Non-pigmented ciliary epithelial cell (primary cell): ENCODE data around the gene ZNF385C.
"Not testable (repeated sequence)": the region's sequence is repeated elsewhere in the genome, so short reads cannot be mapped to it uniquely, and the experiment has no call there.

Experiments
- DNase-seq: peaks from one replicate; pipeline ENCODE4 v3.0.0-alpha.2; 2010; ENCODE audit warnings: low read depth

Gene ZNF385C

DNA sequence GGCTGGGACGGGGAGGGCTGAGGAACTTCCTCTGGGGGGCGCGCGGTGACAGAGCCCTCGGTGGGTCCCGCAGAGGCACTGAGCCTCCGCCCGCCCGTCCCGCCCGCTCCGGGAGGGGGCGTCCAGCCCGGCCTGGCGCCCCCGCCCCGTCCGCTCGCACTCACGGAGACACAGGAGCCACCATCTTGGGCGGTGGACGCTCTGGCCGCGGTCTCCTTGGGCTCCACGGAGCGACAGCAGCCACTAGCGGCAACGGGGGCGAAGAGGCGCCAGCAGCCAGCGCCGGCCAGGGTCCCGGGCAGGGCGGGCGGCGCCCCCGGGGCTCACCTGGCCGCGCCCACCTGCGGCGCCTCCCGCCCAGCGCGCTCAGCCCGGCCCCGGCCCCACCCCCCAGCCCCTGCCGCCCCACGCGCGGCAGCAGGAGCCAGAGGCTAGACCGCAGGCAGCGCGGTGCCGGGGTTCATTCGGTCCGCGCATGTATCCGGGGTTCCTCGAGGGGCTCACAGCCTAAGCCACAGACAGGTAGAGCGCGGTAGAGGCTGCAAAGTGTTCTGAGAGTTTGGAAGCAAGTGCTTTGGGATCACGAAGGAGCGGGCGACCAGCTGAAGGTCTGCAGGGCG, 47.8 kb downstream of the ZNF385C start, which contains the start of gene C17orf113:
TSS of gene C17orf113 (minus strand) at position 209 of the 620 bp plus-strand sequence. CDS start 7,225 bp downstream, outside the sequence.
- DNase-seq = no peak

DNA sequence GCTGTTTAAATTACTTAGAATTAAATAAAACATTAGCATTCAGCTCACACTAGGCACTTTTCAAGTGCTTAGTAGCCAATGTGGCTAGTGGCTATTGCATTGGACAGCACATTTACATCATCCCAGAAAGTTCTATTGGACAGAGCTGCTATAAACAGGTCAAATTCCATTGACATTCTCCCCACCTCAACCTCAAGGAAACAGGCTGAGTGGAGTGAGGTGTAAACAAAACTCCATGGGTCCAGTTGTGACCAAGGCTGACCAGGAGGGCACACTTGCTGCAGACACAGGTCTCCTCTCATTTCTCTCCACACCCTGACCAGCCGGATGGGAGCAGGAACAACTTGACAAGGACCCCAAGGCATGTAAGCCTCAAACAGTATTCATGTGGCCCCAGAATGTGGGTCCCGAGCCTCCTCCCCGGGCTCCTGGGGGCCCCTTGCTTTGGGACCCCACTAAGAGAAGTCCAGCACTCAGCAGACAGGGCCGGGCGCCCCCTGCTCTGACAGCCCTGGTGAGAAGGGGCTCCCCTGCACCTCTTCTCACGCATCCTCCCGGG, 48.4 kb downstream of the ZNF385C start:
- no peak for DNase-seq

DNA sequence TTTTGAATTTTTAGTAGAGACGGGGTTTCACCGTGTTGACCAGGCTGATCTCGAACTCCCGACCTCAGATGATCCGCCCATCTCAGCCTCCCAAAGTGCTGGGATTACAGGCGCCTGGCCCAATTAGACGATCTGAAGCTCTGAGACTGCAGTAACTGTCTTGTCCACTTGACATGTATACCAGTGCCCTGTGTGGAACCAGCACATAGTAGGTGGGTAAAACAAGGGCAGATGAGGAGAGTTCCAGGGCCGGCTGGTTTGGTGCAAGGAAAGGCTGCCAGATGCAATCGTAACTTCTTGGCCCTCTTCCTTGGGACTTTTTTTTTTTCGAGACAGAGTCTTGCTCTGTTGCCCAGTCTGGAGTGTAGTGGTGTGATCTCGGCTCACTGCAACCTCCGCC, 50.9 kb downstream of the ZNF385C start:
- DNase-seq = no peak

DNA sequence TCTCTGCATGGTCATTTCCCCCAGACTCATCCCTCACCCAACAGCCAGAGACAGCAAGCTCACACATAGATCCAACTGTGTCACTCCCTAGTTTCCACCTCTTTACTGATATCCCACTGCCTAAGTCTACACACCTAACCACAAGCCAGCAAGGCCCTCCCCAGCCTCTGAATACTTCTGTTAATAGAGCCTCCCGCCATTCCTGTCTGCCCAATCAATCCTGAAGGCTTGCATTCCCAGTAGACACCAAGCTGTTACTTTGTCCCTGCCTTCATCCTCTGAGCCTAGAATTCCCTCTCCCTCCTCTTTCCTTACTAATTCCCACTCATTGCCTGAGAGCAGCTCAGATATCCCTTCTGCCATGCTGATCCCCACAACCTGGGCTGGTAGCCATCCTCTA, 52.6 kb downstream of the ZNF385C start:
- no peak for DNase-seq

DNA sequence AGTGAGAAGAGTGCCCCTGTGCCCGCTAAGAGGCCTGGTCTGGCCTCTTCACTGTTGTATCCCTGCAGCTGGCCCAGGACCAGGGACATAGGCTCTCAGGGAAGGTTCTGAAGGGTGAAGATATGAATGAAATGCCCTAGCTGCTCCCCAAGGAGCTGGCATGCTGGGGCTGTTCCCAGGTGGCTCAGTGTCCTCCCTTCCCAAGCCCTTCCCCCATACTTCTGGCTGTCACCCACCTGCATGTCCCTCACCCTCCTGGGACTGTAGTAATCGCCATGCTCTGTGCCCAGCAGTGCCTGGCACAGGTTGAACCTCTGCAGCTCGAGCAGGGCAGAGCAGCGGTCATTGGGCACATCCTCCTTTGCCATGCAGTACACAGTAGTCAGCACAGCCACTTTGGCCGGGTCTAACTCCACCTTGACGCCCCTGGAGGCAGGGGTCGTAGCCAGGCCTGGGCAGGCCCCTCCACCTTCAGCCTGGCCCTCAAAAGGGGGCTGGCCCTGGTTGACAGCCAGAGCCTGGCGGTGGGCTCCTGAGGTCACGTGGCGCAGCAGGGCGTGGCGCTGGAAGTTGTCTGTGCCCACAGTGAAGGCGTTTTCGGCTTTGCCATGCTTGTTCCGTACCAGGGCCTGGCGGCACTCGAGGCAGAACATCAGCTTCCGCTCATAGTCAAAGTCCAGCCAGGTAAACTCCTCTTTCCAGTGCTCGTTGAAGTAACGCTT, 55.5 kb downstream of the ZNF385C start:
- DNase-seq = no peak

DNA sequence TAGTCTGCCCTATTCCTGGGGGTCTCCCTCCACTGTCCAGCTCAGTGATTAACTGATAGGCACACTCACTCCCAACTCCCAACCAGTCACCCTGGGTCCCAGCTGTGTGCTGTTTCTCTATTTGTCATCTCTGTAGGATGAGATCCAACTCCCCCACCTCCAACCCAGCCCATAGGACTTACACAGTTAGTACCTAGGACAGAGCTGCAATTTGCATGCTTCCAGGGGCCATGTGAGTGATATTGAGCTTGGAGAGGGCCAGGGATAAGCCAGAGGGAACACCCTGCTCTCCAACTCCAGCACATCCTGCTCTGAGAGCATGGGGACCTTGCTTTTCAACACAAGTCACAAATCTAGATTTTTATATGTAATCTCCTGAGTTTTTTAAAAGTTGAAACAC, 56.7 kb downstream of the ZNF385C start:
- DNase-seq = no peak

DNA sequence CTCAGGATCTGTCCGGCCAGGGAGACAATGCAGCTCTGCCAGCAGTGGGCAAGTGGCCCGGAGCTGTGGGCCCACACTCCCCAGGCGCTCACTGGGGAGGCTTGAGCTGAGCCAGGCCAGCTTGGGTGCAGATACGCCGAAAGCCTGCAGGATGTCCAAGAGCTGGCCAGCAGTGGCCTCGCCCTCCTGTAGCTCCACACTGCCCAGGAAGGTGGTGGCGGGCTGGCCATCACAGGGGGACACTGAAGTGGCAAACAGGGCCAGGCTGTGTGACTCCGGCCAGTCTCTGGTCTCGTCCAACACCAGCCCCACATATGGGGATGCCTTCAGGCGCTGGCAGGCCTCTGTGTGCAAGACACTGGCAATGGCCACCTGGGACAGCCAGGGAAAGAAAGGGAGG, 57.5 kb downstream of the ZNF385C start:
- DNase-seq = no peak

DNA sequence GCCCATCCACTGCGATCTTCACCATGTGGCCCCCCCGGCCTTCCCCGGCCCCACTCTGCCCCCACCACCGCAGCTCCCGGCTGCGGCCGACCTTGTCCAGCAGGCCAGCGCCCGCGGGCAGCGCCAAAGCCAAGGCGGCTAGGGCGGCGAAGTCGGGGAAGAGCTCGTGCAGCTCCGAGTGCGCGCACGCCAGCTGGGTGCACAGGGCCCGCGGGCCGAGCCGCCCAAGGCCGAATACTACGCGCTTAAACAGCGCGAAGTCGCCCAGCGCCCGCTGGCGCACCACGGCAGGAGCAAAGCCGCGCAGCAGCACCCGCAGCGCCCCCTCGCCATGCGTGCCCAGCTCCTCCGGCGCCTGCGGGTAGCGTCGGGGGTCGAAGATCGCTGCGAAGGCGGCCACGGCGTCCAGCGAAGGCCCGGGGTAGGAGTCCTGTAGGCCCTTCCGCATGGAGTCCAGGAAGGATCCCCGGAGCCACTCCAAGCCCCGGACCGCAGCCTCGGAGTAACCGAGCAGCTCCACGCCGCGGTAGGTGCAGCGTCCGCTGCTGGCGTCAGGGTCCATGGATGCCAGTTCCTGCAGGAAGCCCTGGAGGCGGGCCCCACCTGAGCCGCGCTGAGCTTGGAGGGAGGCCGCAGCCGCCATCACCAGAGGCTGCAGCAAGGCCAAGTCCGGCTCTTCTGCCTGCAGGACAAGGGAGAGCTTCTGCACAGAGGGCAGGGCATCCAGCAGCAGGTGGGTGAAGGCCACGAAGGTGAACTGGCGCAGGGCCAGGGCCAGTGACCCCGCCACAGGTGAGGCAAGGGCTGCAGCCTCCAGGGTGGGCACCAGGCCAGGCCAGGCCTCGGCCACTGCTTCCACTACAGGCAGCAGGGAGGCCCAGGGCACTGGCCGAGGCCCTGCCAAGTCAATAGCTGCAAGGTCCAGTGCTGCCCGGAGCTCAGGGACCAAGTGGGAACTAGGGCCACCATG, 58.2 kb downstream of the ZNF385C start:
- DNase-seq = no peak

DNA sequence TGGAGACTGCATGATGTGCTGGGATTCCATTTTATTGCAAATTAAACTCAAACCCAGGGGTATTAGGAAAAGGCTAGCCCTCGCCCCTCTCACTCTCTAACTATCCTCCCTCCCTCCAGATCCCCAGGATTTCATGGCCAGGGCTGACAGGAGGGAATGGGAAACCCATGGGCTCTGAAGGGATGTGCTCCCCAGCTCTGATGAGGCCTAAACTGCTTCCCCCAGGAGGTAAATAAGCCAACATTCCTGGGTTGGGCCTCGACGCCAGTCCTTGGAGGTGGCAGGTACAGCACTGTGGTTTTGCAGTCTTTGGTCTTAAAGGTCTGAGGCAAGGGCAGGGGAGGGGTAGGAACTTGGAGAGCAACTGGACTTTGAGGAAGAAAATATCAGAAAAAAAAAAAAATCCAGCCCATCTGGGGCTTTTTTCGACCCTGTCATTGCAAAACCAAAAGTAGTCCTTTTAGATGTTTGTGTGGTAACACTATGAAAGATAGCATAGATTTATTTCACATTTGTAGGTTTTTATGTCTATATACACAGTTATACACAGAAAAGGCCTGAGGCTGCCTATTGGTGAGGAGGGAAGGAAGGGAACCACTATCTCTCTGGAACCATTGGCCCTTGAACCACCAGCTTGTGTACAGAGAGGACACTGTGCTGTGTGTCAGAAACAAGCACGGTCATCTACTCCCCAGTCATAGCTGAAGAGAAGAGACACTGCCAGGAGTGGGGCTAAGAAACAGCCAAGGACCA, 59.9 kb downstream of the ZNF385C start:
- DNase-seq = no peak

DNA sequence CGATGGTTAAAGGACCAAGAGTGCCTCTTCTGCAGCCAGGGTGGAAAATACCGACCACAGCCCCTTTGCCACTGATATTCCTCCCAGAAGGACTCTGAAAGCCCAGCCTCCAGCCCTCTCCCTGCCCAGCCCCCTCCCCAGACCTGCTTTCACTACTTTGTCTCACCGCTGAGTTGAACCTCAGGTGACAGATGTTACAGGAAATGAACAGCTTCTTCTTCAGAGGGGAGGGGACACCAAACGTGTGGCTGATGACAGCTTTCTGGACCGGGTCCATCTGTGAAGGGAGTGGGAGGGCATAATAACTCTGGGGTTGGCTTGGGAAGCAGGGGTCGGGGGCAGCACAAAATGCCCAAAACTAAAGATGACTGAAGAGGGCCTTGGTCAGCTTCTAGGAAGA, 64.2 kb downstream of the ZNF385C start:
- DNase-seq = no peak

DNA sequence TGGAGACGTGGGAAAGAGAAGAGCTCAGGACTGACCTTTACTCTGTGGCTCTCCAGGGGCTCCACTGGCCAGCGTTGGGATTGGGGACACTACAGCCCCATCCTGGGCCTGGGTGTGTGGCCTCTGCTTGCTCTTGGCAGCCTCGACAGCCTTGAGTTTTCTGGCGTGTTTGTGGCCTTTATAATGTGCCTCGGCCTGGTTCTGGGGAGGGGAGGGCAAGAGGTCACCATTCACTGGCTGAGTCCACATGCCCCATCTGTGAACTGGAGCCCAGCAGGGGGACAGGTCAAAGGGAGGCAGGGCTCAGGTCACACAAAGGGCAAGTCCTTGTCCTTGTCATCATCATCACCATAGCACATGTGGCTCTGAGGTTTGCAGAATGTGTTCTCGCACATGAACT, 66.7 kb downstream of the ZNF385C start:
- no peak for DNase-seq

DNA sequence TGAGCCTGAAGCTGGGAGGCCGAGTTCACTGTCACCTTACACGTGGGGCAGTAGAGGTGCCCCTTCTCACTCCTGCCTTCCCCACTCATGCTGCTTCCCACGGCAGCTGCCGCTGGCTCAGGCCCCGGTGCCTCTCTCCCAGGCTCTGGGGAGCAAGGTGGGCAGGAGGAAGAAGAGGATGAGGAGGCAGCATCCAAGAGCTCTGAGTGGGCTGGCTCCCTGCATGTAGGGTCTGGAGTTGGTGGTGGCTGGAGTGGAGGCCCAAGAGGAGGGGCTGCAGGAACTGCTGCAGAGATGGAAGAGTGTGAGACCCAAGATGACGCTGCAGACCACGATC, 69.5 kb downstream of the ZNF385C start:
- DNase-seq = no peak

DNA sequence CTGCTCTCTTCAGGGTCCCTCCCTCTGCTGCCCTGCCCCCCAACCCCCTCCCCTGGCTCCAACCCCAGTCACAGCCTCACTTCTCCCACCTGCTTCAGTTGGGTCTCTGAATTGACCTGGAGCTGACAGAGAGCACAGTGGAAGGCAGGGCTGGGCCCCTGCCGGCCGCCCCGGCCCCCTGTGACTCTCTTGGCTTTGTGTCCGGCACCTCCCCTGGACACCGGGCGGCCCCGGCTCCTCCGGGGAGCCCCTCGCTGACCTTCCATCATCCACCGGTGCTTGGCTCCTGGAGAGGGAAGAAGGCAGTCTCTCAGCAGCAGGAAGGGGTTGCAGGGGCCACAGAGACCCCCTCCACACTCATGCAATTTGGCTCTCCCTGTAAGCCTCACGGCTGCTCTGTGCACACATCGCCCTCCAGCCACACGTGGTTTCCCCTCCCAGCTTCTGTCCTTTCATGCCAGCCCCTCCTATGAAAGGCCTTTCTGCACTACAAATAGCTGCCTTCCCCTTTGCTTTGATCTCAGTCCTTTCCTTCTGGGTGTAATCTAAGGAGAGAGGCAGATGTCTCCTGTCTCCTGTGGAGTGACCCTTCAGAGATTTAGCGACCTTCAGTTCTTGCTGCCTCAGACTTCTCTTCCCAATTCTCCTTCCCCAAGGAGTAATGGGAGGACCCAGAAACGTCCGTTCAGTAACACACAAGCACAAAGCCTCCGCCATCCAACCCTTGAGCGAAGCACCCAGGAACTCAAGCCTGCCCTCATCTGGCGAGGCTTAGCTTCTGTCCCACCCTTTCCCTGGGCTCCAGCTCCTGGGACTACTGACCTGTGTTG, 70.1 kb downstream of the ZNF385C start:
- no peak for DNase-seq

DNA sequence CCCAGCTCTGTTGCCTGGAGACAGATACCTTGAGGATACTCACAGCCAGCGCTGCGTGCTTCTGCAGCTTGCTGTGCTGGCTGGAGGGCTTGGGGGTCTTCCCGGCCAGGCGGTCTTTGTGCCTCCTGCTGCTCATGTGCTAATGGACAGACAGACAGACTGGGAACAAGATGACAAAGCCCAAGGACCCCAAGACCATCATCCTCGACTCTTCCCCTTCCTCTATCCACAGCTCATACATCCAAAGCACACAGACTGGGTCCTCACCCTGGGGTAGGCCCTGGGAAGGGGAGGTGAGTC, 70.7 kb downstream of the ZNF385C start:
- DNase-seq = no peak

DNA sequence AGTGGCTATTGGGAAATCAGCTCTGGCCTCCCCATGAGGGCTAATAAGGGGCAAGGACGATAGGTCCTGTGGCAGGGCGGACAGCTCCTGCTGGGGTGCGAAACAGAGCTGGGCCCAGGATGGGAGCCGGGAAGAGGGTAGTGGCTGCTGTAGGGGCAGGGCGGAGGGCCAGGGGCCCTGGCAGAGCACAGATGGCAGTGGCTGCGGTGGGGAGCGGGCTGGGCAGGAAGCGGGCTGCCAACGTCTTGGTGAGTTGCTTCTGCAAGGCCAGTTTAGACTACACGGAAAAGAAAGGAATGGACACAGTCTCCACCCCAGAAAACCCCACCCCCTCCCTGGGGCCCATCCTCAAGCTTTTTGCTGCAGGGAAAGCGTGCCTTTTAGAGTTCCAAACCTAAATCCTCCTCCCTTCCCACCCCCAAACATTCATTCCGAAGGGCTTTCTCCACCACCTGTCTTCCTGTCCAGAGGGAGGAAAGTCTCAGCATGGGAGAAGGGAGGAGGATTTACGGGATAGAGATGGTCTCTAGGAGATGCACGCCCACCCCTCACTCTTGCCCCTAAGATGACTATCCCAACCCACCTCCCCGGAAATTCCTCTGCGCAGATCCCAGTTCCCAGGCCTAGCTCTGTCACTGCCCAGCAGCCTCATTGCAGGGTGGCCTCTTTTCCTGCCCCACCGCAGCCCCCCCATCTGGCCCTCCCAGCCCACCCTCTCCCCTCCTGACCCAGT, 71.2 kb downstream of the ZNF385C start:
- DNase-seq = no peak

DNA sequence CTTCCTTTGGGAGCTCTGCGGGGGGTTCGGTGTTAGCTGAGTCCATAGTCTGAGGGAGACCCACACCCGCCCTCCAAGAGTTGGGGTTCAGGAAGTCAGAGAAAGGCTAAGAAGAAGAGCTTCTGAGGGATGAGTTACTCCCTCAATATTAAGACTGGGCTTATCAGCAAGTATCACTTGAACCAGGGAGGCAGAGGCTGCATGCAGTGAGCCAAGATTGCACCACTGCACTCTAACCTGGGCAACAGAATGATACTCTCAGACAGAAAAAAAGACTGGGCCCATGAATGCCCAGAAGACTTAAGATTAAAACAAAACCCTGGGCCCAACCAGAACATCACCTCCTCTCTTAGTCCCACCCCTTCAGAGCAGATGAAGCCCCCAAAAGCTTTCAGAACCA, 72.3 kb downstream of the ZNF385C start:
- no peak for DNase-seq

DNA sequence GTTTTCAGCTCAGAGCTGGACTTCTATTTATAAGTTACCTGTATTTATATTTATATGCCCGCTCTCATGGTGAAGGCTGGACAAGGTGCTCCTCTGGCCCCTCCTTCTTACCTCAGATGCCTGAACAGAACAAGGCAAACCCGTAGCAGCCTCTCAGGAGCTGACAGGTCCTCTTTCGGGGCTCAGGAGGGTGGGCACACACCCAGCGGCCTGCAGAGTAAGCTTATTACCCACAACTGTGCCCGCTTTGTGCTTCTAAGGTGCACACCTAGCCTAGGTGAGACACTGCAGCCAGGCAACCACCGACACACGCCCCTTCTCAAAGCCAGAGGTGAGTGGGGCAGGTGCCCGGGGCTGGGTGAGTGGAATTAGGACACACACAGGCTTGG, 73.1 kb downstream of the ZNF385C start:
- no peak for DNase-seq

DNA sequence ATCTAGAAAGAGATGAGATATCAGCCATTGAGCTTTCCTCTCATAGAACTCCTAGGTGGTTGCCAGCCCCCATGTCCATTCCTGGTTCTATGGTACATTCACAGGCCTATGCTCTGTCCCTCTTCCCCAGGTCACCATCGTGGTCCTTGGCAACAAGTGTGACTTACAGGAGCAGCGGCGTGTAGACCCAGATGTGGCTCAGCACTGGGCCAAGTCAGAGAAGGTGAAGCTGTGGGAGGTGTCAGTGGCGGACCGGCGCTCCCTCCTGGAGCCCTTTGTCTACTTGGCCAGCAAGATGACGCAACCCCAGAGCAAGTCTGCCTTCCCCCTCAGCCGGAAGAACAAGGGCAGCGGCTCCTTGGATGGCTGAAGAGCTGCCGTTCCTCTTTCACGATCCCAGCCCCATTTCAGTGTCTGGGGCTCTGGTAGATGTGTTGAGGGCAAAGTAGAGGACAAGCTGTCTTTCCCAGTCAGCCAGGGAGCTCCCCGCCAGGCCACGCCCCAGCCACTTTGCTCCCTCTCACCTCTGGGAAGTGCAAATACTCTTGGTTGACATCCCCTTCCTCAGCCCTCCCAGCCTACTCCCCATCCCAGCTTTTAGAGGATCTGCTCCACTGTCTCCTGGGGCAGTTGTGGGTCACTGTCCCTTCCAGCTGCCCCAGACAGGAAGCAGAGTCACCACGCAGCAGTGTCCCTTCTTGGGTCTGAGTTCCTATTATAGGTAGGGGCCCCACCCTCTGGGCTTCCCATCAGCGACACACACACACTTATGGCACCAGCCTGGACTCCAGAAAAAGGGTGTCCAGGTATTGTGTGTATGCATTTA, 74.5 kb downstream of the ZNF385C start:
- no peak for DNase-seq

DNA sequence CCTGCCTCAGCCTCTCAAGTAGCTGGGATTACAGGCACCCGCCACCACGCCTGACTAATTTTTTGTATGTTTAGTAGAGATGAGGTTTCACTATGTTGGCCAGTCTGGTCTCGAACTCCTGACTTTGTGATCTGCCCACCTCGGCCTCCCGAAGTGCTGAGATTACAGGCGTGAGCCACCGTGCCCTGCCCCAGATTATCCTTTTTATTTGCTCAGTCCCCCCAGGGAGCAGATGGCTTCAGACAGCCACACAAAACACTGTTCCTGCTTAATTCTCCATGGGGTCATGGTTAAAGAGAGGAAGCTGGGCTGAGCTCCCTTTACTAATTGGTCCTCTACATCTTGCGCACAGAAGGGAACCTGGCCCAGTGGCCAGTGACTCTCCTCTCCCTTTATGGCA, 77.4 kb downstream of the ZNF385C start:
- not testable (repeated sequence) for DNase-seq
